Right atrium auricular region (tissue), 2 donors: ENCODE results near the gene CD93. TPM values are rescaled to one million over a fixed set of nuclear protein-coding genes. Genes with fewer than 3 reads are reported as not detected.

Source experiments
- DNase-seq: peaks from one replicate; pipeline ENCODE4 v3.0.0-alpha.2; 2019; ENCODE audit warnings: low spot score
- H3K27ac ChIP-seq, 2 donors: fragments of 200-600 bp; sonication (generic); 1 replicate in 1 of 2; 2 replicates in 1 of 2; pipeline ENCODE4 v1.5.1; 2016 to 2019
- H3K27me3 ChIP-seq, 2 donors: fragments of 200-600 bp; sonication (generic); one replicate each; pipeline versions ENCODE4 v1.5.1 to v1.6.0; 2017 to 2019
- H3K36me3 ChIP-seq: fragments of 200-600 bp; sonication (generic); one replicate; pipeline ENCODE4 v1.5.1; 2016
- H3K4me1 ChIP-seq, 2 donors: fragments of 200-600 bp; sonication (generic); one replicate each; pipeline versions ENCODE4 v1.5.1 to v1.6.0; 2017 to 2019
- H3K4me3 ChIP-seq, 2 donors: fragments of 200-600 bp; sonication (generic); 1 replicate in 1 of 2; 2 replicates in 1 of 2; pipeline ENCODE4 v1.5.1; 2017 to 2019; ENCODE audit warnings: mild to moderate bottlenecking in 1 of 2, moderate library complexity in 1 of 2
- H3K9me3 ChIP-seq, 2 donors: fragments of 200-600 bp; sonication (generic); one replicate each; pipeline ENCODE4 v1.5.1; 2019
- total RNA-seq, 2 donors: library from RNA; depleted of rRNA; stranded (reverse); fragments of >200 nt; gene quantifications; one replicate each; pipeline ENCODE4 v1.1.0, GENCODE V29; 2016
- TF ChIP-seq, protein P1 (sequence below), 2 donors: fragments of 200-600 bp; sonication (generic); IDR thresholded peaks; one replicate each; pipeline ENCODE4 v1.5.1; 2019; ENCODE audit warnings: antibody characterized with exemption in 2 of 2

CD93 gene
- total RNA-seq, 2 donors from 2014 or later = 35.7 to 51.6 TPM

DNA sequence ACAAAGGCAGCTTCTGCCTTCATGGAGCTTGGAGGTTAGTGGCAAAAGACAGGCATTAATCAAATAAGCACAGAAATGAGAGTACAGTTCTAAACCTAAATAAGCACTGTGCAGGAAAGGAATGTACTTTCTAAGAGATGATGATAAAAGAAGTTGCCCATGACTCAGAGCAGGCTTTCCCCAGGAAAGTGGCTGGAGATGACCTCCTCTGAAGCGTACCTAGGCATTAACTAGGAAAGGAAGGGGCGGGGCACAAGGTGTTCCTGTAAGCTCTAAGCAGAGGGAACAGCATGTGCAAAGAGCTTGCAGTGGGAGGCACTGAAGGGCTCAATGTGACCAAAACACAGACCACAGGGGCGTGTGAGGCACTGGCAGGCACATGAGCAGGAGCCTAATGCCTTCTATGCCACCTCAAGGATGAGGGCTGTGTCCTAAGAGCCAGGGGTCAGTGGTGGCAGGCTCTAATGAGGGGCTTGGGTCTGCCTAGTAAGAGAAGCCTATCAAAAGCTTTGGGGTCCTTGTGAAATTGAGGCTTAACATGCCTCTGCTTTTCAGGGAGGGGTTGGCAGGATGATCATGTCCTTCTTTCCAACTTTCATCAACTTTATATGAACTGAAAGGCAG, 46.1 kb downstream of the CD93 start:
- H3K4me3 ChIP-seq = no peak overlapping the region
- H3K36me3 ChIP-seq = no peaks in the 10 kb centered on the region
- TF ChIP-seq, protein P1, sequence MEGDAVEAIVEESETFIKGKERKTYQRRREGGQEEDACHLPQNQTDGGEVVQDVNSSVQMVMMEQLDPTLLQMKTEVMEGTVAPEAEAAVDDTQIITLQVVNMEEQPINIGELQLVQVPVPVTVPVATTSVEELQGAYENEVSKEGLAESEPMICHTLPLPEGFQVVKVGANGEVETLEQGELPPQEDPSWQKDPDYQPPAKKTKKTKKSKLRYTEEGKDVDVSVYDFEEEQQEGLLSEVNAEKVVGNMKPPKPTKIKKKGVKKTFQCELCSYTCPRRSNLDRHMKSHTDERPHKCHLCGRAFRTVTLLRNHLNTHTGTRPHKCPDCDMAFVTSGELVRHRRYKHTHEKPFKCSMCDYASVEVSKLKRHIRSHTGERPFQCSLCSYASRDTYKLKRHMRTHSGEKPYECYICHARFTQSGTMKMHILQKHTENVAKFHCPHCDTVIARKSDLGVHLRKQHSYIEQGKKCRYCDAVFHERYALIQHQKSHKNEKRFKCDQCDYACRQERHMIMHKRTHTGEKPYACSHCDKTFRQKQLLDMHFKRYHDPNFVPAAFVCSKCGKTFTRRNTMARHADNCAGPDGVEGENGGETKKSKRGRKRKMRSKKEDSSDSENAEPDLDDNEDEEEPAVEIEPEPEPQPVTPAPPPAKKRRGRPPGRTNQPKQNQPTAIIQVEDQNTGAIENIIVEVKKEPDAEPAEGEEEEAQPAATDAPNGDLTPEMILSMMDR (IDR thresholded peaks at IDR 0.05) = no peak
- H3K9me3 ChIP-seq = no peaks in the 10 kb centered on the region
- peaks cover 0 to 8% of the 10 kb centered on the region in 2 donors for H3K4me1 ChIP-seq
- no peak overlapping the region for H3K27ac ChIP-seq
- DNase-seq = no peak
- peaks cover 5 to 11% of the 10 kb centered on the region in 2 donors for H3K27me3 ChIP-seq

DNA sequence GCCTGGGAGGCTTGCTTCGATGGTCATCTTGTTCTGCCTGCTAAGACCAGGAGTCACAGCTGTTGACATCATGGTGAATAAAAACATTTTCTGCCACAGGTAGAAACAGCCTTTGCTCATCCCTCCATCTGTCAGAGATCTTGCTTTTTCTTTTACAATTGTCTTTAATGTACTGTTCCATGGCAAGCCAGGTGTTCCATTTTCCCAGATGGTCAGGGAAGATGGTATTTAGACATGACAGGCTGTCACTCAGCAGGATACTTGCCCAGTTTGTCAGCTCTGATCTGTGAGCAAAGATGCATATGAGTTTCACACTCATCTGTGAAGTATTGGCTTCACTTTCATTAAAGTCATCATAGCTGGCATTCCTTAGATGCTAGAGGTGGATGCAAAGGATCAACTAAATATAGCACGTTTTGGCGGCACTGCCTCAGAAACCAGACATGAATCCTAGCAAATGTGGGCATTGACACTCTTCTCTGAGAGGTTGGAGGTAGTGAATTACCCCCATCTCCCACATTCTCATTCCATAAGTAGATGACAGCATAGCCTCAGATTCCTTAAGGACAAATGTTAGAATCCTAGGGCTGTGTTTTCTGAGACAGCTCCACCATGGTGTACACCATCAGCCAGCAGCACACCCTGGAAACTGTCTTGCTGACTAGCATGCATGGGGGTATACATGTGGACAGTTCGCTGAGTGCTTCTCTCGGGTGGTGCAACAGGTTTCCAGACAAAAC, 46.8 kb downstream of the CD93 start:
- DNase-seq = no peak
- TF ChIP-seq, protein P1 (IDR thresholded peaks at IDR 0.05) = no peak

DNA sequence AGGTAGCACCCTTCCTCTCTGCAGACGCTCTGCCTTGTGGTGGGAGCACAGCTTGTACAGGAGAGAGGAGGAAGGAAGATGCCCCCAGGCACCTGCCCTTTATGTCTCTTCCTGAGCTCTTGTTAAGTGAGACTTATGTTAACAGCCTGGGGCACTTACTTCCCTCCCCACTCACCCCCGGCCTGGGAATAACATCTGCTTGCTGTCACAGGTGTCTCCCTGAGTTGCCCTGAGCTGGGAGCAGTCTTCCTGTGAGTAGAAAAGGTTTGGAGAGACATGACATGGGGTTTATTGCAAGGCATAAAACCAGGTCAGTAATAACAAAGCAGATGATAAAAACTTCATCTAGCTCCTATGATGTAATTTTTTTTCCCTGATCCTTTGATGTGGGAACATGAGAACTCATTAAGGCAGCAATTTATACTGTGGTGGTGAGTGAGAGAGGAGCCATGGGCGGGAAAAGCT, 49.1 kb downstream of the CD93 start:
- H3K9me3 ChIP-seq = no peaks in the 10 kb centered on the region
- TF ChIP-seq, protein P1 (IDR thresholded peaks at IDR 0.05) = no peak

More for the DNA sequence above, 46.8 kb downstream of the CD93 start:
- Histone ChIP-seq H3K36me3 (no peaks in the 10 kb centered on the region), H3K4me1 (peaks cover 0 to 6% of the 10 kb centered on the region in 2 donors), H3K27ac (no peak overlapping the region), H3K27me3 (peaks cover 5 to 11% of the 10 kb centered on the region in 2 donors), H3K4me3 (no peak overlapping the region), H3K9me3 (no peaks in the 10 kb centered on the region)

DNA sequence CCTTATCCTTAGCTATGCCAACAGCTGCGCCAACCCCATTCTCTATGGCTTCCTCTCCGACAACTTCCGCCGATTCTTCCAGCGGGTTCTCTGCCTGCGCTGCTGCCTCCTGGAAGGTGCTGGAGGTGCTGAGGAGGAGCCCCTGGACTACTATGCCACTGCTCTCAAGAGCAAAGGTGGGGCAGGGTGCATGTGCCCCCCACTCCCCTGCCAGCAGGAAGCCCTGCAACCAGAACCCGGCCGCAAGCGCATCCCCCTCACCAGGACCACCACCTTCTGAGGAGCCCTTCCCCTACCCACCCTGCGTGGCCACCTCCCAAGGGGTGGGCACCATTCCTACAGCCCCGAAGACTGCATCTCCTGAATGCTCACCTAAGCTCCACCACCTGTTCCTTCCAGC, 49.8 kb downstream of the CD93 start:
- H3K4me1 ChIP-seq = peaks cover 0 to 19% of the 10 kb centered on the region in 2 donors
- no peak overlapping the region for H3K4me3 ChIP-seq
- no peaks in the 10 kb centered on the region for H3K9me3 ChIP-seq
- DNase-seq = no peak
- no peak overlapping the region for H3K27ac ChIP-seq
- peaks cover 5 to 11% of the 10 kb centered on the region in 2 donors for H3K27me3 ChIP-seq
- no peaks in the 10 kb centered on the region for H3K36me3 ChIP-seq
- TF ChIP-seq, protein P1 (IDR thresholded peaks at IDR 0.05) = no peak

More for the DNA sequence above, 49.1 kb downstream of the CD93 start:
- no peak overlapping the region for H3K4me3 ChIP-seq
- no peak for DNase-seq
- no peaks in the 10 kb centered on the region for H3K36me3 ChIP-seq
- peaks cover 0 to 14% of the 10 kb centered on the region in 2 donors for H3K4me1 ChIP-seq
- H3K27ac ChIP-seq = no peak overlapping the region
- H3K27me3 ChIP-seq = peaks cover 5 to 11% of the 10 kb centered on the region in 2 donors

DNA sequence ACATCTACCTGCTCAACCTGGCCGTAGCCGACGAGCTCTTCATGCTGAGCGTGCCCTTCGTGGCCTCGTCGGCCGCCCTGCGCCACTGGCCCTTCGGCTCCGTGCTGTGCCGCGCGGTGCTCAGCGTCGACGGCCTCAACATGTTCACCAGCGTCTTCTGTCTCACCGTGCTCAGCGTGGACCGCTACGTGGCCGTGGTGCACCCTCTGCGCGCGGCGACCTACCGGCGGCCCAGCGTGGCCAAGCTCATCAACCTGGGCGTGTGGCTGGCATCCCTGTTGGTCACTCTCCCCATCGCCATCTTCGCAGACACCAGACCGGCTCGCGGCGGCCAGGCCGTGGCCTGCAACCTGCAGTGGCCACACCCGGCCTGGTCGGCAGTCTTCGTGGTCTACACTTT, 50.4 kb downstream of the CD93 start:
- Histone ChIP-seq H3K27me3 (peaks cover 5 to 11% of the 10 kb centered on the region in 2 donors), H3K27ac (no peak overlapping the region), H3K4me1 (peaks cover 0 to 19% of the 10 kb centered on the region in 2 donors), H3K4me3 (no peak overlapping the region), H3K36me3 (no peaks in the 10 kb centered on the region), H3K9me3 (no peaks in the 10 kb centered on the region)
- TF ChIP-seq, protein P1 (IDR thresholded peaks at IDR 0.05) = no peak
- DNase-seq = no peak
